ENCODE results near the gene CLMP. TPM values are rescaled to one million over a fixed set of nuclear protein-coding genes. Genes with fewer than 3 reads are reported as not detected.

CLMP gene
- total and polyA plus RNA-seq, 9 donors: 11.9 to 70.5 (median 25.3) TPM

DNA sequence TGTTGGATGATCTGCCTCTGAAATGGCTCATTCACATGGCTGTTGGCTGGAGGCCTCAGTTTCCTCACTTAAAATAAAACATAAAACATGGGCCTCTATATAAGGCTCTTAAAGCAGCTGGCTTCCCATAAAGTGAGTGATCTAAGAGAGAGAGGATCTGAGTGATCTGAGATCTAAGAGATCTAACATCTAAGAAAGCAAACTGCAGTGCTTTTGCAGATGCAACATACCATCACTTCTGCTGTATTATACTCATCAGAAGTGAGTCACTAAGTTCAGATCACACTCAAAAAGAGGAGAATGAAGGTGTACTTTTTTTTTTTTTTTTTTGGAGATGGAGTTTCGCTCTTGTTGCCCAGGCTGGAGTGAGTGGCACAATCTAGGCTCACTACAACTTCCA is 115.0 kb downstream of the CLMP start:
- intact Hi-C loops (cut with DNase I): no loop called here
- H3K9me3 ChIP-seq: no peaks in the 10 kb centered on the region
- no peaks in the 10 kb centered on the region for H3K27me3 ChIP-seq
- 92 to 100% (median 96%) methylated on average over 1 of the region's 1 CpG for WGBS, 3 donors
- TF ChIP-seq, protein P1, sequence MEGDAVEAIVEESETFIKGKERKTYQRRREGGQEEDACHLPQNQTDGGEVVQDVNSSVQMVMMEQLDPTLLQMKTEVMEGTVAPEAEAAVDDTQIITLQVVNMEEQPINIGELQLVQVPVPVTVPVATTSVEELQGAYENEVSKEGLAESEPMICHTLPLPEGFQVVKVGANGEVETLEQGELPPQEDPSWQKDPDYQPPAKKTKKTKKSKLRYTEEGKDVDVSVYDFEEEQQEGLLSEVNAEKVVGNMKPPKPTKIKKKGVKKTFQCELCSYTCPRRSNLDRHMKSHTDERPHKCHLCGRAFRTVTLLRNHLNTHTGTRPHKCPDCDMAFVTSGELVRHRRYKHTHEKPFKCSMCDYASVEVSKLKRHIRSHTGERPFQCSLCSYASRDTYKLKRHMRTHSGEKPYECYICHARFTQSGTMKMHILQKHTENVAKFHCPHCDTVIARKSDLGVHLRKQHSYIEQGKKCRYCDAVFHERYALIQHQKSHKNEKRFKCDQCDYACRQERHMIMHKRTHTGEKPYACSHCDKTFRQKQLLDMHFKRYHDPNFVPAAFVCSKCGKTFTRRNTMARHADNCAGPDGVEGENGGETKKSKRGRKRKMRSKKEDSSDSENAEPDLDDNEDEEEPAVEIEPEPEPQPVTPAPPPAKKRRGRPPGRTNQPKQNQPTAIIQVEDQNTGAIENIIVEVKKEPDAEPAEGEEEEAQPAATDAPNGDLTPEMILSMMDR (IDR thresholded peaks at IDR 0.05): no peak
- TF ChIP-seq POLR2A (IDR thresholded peaks at IDR 0.05) (no peak), EP300 (IDR thresholded peaks at IDR 0.05) (no peak)
- H3K4me3 ChIP-seq: no peak overlapping the region
- DNase-seq: no peak
- no peak overlapping the region for H3K27ac ChIP-seq
- H3K36me3 ChIP-seq: no peaks in the 10 kb centered on the region
- peaks cover 5% of the 10 kb centered on the region for H3K4me1 ChIP-seq (ENCODE audit: insufficient read depth)

DNA sequence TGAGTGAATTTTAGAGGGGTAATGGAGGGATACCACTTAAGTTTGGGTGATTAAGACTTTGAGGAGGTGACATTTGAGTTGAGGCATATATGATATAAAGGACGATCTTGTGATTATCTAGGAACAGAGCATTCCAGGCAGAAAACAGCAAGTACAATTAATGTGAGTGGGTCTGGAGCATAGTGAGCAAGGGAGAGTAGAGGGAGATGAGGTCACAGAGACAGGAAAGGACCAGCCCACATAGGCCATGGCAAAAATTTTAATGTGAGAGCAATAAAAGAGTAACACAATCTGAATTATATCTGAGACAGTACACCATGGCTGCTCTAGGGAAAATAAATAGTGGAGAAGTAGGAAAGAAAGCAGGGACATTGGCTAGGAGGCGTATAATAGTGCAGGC is 118.6 kb downstream of the CLMP start:
- DNase-seq: no peak
- Histone ChIP-seq H3K4me1 (ENCODE audit: insufficient read depth) (no peaks in the 10 kb centered on the region), H3K27me3 (no peaks in the 10 kb centered on the region), H3K27ac (no peak overlapping the region), H3K9me3 (no peaks in the 10 kb centered on the region), H3K36me3 (no peaks in the 10 kb centered on the region), H3K4me3 (no peak overlapping the region)
- WGBS, 3 donors: 61 to 69% (median 65%) methylated on average over 2 of the region's 2 CpGs
- intact Hi-C loops (cut with DNase I): no loop called here
- TF ChIP-seq POLR2A (IDR thresholded peaks at IDR 0.05): no peak
- TF ChIP-seq EP300 (IDR thresholded peaks at IDR 0.05): no peak
- TF ChIP-seq, protein P1 (IDR thresholded peaks at IDR 0.05): no peak

DNA sequence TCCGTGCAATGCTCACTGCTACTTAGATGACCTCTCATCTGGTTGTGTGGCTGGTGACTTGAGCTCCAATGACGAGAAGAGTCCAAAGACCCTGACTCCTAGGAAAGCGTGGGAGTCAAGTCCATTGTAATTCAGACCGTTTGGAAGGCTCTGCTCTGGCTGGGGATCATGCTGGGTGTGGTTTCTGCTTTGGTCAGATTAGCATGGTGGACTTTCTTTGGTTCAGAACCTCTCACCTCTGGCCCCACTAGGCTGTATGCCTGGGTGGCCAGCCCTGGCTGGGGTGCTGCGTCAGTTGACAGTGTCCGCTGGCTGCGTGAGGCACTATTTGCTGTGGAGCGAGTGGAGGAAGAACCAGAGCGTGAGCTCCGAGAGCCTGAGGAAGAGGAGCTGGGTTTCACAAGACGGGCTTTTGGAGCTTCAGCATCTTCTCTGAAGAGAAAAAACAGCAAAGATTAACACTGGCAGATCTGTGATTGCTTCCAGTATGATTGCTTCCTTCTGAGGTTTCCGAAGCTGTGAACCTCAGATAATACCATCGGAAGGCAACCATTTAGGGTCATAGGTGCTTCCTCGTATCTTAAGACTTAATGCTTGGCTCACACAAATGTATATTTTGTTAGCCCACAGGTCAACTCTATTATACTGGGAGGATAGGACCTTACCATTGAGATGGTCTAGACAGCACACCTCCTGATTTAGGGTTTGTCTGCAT is 121.5 kb downstream of the CLMP start:
- 88 to 90% (median 90%) methylated on average over 14 of the region's 14 CpGs for WGBS, 3 donors
- DNase-seq: no peak
- no peaks in the 10 kb centered on the region for H3K36me3 ChIP-seq

DNA sequence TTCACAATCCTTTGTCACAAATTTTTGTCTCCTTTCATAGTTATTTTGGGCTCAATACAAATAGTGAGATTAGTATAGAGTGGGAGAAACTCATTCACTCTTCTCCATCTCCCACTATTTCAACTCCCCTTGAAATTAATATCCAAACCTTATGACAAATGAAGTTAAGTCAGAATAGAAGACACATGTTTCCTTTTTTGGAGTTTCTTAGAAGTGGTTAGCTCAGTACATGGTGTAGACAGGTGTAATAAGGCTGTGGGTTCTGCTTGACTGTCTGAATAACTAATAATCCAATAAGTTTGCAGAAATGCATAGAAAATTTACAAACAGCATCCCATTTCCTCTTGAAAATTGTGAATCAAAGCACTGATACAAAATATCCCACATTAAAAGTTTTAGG is 122.3 kb downstream of the CLMP start:
- H3K9me3 ChIP-seq: no peaks in the 10 kb centered on the region
- DNase-seq: no peak
- no peak overlapping the region for H3K4me3 ChIP-seq
- intact Hi-C loops (cut with DNase I): no loop called here
- H3K27me3 ChIP-seq: no peaks in the 10 kb centered on the region
- H3K27ac ChIP-seq: no peak overlapping the region
- no peak for TF ChIP-seq POLR2A (IDR thresholded peaks at IDR 0.05)
- no peak for TF ChIP-seq EP300 (IDR thresholded peaks at IDR 0.05)
- TF ChIP-seq, protein P1 (IDR thresholded peaks at IDR 0.05): no peak
- no peaks in the 10 kb centered on the region for H3K36me3 ChIP-seq
- no peaks in the 10 kb centered on the region for H3K4me1 ChIP-seq (ENCODE audit: insufficient read depth)

More for the DNA sequence above, 121.5 kb downstream of the CLMP start:
- Histone ChIP-seq H3K9me3 (no peaks in the 10 kb centered on the region), H3K27me3 (no peaks in the 10 kb centered on the region), H3K4me3 (no peak overlapping the region), H3K4me1 (ENCODE audit: insufficient read depth) (no peaks in the 10 kb centered on the region), H3K27ac (no peak overlapping the region)
- TF ChIP-seq EP300 (IDR thresholded peaks at IDR 0.05) (no peak), POLR2A (IDR thresholded peaks at IDR 0.05) (no peak)
- TF ChIP-seq, protein P1 (IDR thresholded peaks at IDR 0.05): no peak
- intact Hi-C loops (cut with DNase I): no loop called here

Measured in ovary (tissue), 9 donors.